ENCODE measurements around the gene PLXNB3.

The PLXNB3 gene

GRCh38 chrX:153767674-153768055, 3.6 kb downstream of the PLXNB3 start:
- no peak overlapping the region for H3K27ac ChIP-seq (ENCODE audit: low read depth, low read length)
- H3K18ac ChIP-seq (ENCODE audit: low read length) = no peak overlapping the region

DNA sequence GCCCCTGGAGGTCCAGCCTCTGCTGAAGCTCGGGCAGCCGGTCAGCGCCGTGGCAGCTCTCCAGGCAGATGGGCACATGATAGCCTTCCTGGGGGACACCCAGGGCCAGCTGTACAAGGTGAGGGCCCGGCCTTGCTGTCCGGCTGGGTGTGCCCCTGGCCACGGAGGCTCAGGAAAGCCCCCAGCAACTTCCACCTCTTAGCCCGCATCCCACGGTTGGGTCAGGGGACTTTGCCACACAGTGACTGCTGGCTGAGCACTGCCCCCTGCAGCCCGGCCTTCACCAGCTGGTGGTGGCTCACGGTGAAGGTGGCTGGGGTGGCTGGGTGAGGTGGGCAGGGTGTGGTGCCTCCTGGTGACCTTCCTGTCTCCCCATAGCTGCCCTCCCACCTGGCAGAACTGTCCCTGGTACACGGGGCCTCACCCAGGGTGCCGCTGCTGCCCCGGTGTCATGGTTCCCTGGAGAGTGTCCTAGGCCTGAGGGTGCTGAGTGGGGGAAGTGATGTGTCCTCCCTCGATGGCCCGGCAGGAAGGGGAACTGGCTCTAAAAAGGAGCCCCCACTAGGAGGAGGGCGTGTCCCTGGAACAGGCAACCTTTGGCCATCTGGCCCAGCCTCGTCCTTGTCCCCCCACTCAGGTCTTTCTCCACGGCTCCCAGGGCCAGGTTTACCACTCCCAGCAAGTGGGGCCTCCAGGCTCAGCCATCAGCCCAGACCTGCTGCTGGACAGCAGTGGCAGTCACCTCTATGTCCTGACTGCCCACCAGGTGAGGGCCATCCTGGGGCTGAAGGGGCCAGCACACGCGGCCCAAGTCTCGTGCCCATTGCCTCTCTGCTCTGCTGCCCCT, 4.5 kb downstream of the PLXNB3 start:
- no peak overlapping the region for H2BK12ac ChIP-seq (ENCODE audit: low read length)
- H3K27me3 ChIP-seq (ENCODE audit: insufficient read depth, low read length) = no peaks in the 10 kb centered on the region
- H3K4me2 ChIP-seq (ENCODE audit: low read length) = no peak overlapping the region
- H3K4me1 ChIP-seq (ENCODE audit: control insufficient read depth in 1 of 2, insufficient read depth in 2 of 2, low read length in 2 of 2) = no peaks in the 10 kb centered on the region
- H3K9ac ChIP-seq (ENCODE audit: low read length) = no peak overlapping the region
- H3K4ac ChIP-seq (ENCODE audit: low read depth, low read length) = no peak overlapping the region
- no peaks in the 10 kb centered on the region for H3K9me3 ChIP-seq (ENCODE audit: insufficient read depth, low read depth, low read length)
- H4K91ac ChIP-seq (ENCODE audit: low read depth, low read length) = no peak overlapping the region
- H3K4me3 ChIP-seq (ENCODE audit: low read depth, low read length) = no peak overlapping the region
- H4K12ac ChIP-seq (ENCODE audit: low read depth, low read length) = no peak overlapping the region
- no CpG with 5 or more reads among the region's 22 CpGs for WGBS (ENCODE audit: extremely low coverage, insufficient coverage, insufficient read length)
- no peak overlapping the region for H2AK5ac ChIP-seq (ENCODE audit: low read length)
- no peak overlapping the region for H3K14ac ChIP-seq (ENCODE audit: low read length)
- no peak overlapping the region for H3K27ac ChIP-seq (ENCODE audit: low read depth, low read length)
- no peak overlapping the region for H2BK5ac ChIP-seq (ENCODE audit: low read depth, low read length, poor library complexity)
- H3K23ac ChIP-seq (ENCODE audit: low read length) = no peak overlapping the region
- H3K79me2 ChIP-seq (ENCODE audit: control insufficient read depth, insufficient read depth, low read length, poor library complexity) = no peaks in the 10 kb centered on the region
- no peaks in the 10 kb centered on the region for H3K79me1 ChIP-seq (ENCODE audit: low read length)
- no peak overlapping the region for H2BK120ac ChIP-seq (ENCODE audit: insufficient read depth, low read length, poor library complexity)
- DNase-seq = no peak
- H2AFZ ChIP-seq (ENCODE audit: insufficient read depth, low read length, poor library complexity) = no peak overlapping the region
- H3K18ac ChIP-seq (ENCODE audit: low read length) = no peak overlapping the region
- H4K8ac ChIP-seq (ENCODE audit: low read depth, low read length) = no peak overlapping the region
- H3K36me3 ChIP-seq (ENCODE audit: control insufficient read depth in 1 of 2, insufficient read depth in 2 of 2, low read length in 2 of 2) = no peaks in the 10 kb centered on the region

More at GRCh38 chrX:153767674-153768055, 3.6 kb downstream of the PLXNB3 start:
- H3K79me1 ChIP-seq (ENCODE audit: low read length) = no peaks in the 10 kb centered on the region
- H4K8ac ChIP-seq (ENCODE audit: low read depth, low read length) = no peak overlapping the region
- no peaks in the 10 kb centered on the region for H3K9me3 ChIP-seq (ENCODE audit: insufficient read depth, low read depth, low read length)
- no peak overlapping the region for H2BK120ac ChIP-seq (ENCODE audit: insufficient read depth, low read length, poor library complexity)
- no peak overlapping the region for H3K23ac ChIP-seq (ENCODE audit: low read length)
- no peak overlapping the region for H2BK12ac ChIP-seq (ENCODE audit: low read length)
- no peak overlapping the region for H3K4me2 ChIP-seq (ENCODE audit: low read length)
- no peaks in the 10 kb centered on the region for H3K27me3 ChIP-seq (ENCODE audit: insufficient read depth, low read length)
- no peaks in the 10 kb centered on the region for H3K79me2 ChIP-seq (ENCODE audit: control insufficient read depth, insufficient read depth, low read length, poor library complexity)
- no peak overlapping the region for H2BK5ac ChIP-seq (ENCODE audit: low read depth, low read length, poor library complexity)
- no peak overlapping the region for H3K4me3 ChIP-seq (ENCODE audit: low read depth, low read length)
- H3K14ac ChIP-seq (ENCODE audit: low read length) = no peak overlapping the region
- no peak overlapping the region for H2AK5ac ChIP-seq (ENCODE audit: low read length)
- H3K36me3 ChIP-seq (ENCODE audit: control insufficient read depth in 1 of 2, insufficient read depth in 2 of 2, low read length in 2 of 2) = no peaks in the 10 kb centered on the region
- H4K12ac ChIP-seq (ENCODE audit: low read depth, low read length) = no peak overlapping the region
- no peak overlapping the region for H3K9ac ChIP-seq (ENCODE audit: low read length)
- no peak overlapping the region for H3K4ac ChIP-seq (ENCODE audit: low read depth, low read length)
- no peak overlapping the region for H2AFZ ChIP-seq (ENCODE audit: insufficient read depth, low read length, poor library complexity)
- no peak for DNase-seq
- whole genome bisulfite sequencing (ENCODE audit: extremely low coverage, insufficient coverage, insufficient read length) = no CpG with 5 or more reads among the region's 20 CpGs
- H4K91ac ChIP-seq (ENCODE audit: low read depth, low read length) = no peak overlapping the region
- no peaks in the 10 kb centered on the region for H3K4me1 ChIP-seq (ENCODE audit: control insufficient read depth in 1 of 2, insufficient read depth in 2 of 2, low read length in 2 of 2)

DNA sequence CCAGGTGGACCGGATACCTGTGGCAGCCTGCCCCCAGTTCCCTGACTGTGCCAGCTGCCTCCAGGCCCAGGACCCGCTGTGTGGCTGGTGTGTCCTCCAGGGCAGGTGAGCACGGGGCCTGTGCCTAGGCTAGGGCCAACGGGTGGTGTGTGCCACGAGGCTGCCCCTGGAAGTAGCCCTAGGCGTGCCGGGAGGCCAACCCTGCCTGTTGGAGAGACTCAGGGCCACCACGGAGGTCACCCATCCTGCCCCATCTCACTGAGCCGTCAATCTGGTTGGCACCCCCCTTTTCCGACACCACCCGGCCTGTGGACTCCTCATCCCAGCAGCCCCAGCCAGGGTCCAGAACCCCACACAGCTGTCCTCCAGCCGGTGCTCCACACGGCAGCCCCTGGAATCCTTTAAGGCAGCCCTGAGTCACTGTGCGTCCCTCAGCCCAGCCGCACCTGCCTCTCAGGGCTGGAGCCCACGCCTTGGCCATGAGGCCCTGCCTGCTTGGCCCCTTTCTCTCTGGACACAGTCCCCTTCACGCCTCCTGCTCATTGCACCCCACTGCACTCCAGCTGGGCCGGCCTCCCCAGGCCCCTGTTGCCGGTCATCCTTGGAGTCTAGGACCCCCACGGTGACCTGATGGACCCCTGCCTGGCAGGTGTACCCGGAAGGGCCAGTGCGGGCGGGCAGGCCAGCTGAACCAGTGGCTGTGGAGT, 5.3 kb downstream of the PLXNB3 start:
- H2BK12ac ChIP-seq (ENCODE audit: low read length) = no peak overlapping the region
- no peak overlapping the region for H3K18ac ChIP-seq (ENCODE audit: low read length)
- no peak overlapping the region for H3K4ac ChIP-seq (ENCODE audit: low read depth, low read length)
- no peak overlapping the region for H4K12ac ChIP-seq (ENCODE audit: low read depth, low read length)
- no peaks in the 10 kb centered on the region for H3K9me3 ChIP-seq (ENCODE audit: insufficient read depth, low read depth, low read length)
- no peak overlapping the region for H3K4me3 ChIP-seq (ENCODE audit: low read depth, low read length)
- no peak overlapping the region for H3K14ac ChIP-seq (ENCODE audit: low read length)
- DNase-seq = no peak
- H4K8ac ChIP-seq (ENCODE audit: low read depth, low read length) = no peak overlapping the region
- no peak overlapping the region for H2AFZ ChIP-seq (ENCODE audit: insufficient read depth, low read length, poor library complexity)
- H3K79me2 ChIP-seq (ENCODE audit: control insufficient read depth, insufficient read depth, low read length, poor library complexity) = no peaks in the 10 kb centered on the region
- no peaks in the 10 kb centered on the region for H3K4me1 ChIP-seq (ENCODE audit: control insufficient read depth in 1 of 2, insufficient read depth in 2 of 2, low read length in 2 of 2)
- H2BK120ac ChIP-seq (ENCODE audit: insufficient read depth, low read length, poor library complexity) = no peak overlapping the region
- H3K9ac ChIP-seq (ENCODE audit: low read length) = no peak overlapping the region
- no peak overlapping the region for H3K23ac ChIP-seq (ENCODE audit: low read length)
- no peaks in the 10 kb centered on the region for H3K36me3 ChIP-seq (ENCODE audit: control insufficient read depth in 1 of 2, insufficient read depth in 2 of 2, low read length in 2 of 2)
- no peak overlapping the region for H3K27ac ChIP-seq (ENCODE audit: low read depth, low read length)
- H3K27me3 ChIP-seq (ENCODE audit: insufficient read depth, low read length) = no peaks in the 10 kb centered on the region
- H2BK5ac ChIP-seq (ENCODE audit: low read depth, low read length, poor library complexity) = no peak overlapping the region
- no peak overlapping the region for H3K4me2 ChIP-seq (ENCODE audit: low read length)
- H4K91ac ChIP-seq (ENCODE audit: low read depth, low read length) = no peak overlapping the region
- no CpG with 5 or more reads among the region's 23 CpGs for whole genome bisulfite sequencing (ENCODE audit: extremely low coverage, insufficient coverage, insufficient read length)
- no peaks in the 10 kb centered on the region for H3K79me1 ChIP-seq (ENCODE audit: low read length)
- no peak overlapping the region for H2AK5ac ChIP-seq (ENCODE audit: low read length)

DNA sequence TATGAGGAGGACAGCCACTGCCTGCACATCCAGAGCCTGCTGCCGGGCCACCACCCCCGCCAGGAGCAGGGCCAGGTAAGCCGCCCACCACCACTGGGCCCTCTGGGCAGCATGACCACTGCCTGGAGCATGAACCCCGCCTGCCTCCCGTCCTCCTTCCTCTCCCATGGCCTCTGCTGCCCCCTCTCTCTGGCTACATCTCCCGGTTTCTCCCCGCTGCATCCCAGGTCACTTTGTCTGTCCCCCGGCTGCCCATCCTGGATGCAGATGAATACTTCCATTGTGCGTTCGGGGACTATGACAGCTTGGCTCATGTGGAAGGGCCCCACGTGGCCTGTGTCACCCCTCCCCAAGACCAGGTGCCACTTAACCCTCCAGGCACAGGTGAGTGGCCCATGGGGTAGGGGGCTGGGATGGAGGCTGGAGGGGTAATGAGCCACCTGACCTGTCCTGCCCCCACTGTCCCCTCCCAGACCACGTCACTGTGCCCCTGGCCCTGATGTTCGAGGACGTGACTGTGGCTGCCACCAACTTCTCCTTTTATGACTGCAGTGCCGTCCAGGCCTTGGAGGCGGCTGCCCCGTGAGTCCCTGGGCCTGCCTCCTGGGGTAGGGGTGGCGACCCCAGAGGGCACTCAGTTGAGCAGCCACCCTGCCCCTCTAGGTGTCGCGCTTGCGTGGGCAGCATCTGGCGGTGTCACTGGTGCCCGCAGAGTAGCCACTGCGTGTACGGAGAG, 6.0 kb downstream of the PLXNB3 start:
- H3K4me1 ChIP-seq (ENCODE audit: control insufficient read depth in 1 of 2, insufficient read depth in 2 of 2, low read length in 2 of 2) = no peaks in the 10 kb centered on the region
- no peak overlapping the region for H3K14ac ChIP-seq (ENCODE audit: low read length)
- H3K36me3 ChIP-seq (ENCODE audit: control insufficient read depth in 1 of 2, insufficient read depth in 2 of 2, low read length in 2 of 2) = no peaks in the 10 kb centered on the region
- no peak overlapping the region for H3K23ac ChIP-seq (ENCODE audit: low read length)
- H2AK5ac ChIP-seq (ENCODE audit: low read length) = no peak overlapping the region
- no peak overlapping the region for H3K4me3 ChIP-seq (ENCODE audit: low read depth, low read length)
- no peak overlapping the region for H3K4ac ChIP-seq (ENCODE audit: low read depth, low read length)
- no peak overlapping the region for H3K4me2 ChIP-seq (ENCODE audit: low read length)
- no peak overlapping the region for H4K12ac ChIP-seq (ENCODE audit: low read depth, low read length)
- no peak overlapping the region for H4K91ac ChIP-seq (ENCODE audit: low read depth, low read length)
- H2AFZ ChIP-seq (ENCODE audit: insufficient read depth, low read length, poor library complexity) = no peak overlapping the region
- no peak overlapping the region for H3K18ac ChIP-seq (ENCODE audit: low read length)
- no peak overlapping the region for H2BK5ac ChIP-seq (ENCODE audit: low read depth, low read length, poor library complexity)
- H3K79me1 ChIP-seq (ENCODE audit: low read length) = no peaks in the 10 kb centered on the region
- no peaks in the 10 kb centered on the region for H3K27me3 ChIP-seq (ENCODE audit: insufficient read depth, low read length)
- no peak overlapping the region for H3K27ac ChIP-seq (ENCODE audit: low read depth, low read length)
- no peak overlapping the region for H3K9ac ChIP-seq (ENCODE audit: low read length)
- WGBS (ENCODE audit: extremely low coverage, insufficient coverage, insufficient read length) = no CpG with 5 or more reads among the region's 25 CpGs
- no peak overlapping the region for H2BK12ac ChIP-seq (ENCODE audit: low read length)
- H2BK120ac ChIP-seq (ENCODE audit: insufficient read depth, low read length, poor library complexity) = no peak overlapping the region
- no peak overlapping the region for H4K8ac ChIP-seq (ENCODE audit: low read depth, low read length)
- DNase-seq = no peak
- no peaks in the 10 kb centered on the region for H3K79me2 ChIP-seq (ENCODE audit: control insufficient read depth, insufficient read depth, low read length, poor library complexity)
- H3K9me3 ChIP-seq (ENCODE audit: insufficient read depth, low read depth, low read length) = no peaks in the 10 kb centered on the region
